SK-N-SH (cell line): ENCODE results near the gene MVB12A.
A peak's percentile ranks its signal among the peaks of the same experiment; 100 is the strongest.

Source experiments
- CTCF ChIP-seq: fragments of 200-600 bp; sonication (generic); IDR thresholded peaks from 2 replicates; pipeline ENCODE4 v1.6.1; 2017; ENCODE audit warnings: antibody characterized with exemption, mild to moderate bottlenecking, moderate library complexity
- EP300 ChIP-seq, 2 experiments: IDR thresholded peaks; 2 replicates each; pipeline versions ENCODE4 v1.4.0 to v1.6.1; 2012; ENCODE audit warnings: borderline replicate concordance in 1 of 2, low read depth in 1 of 2, low read length in 1 of 2
- FOXJ3 ChIP-seq: sonication (generic); formaldehyde crosslinking; IDR thresholded peaks from 2 replicates; pipeline ENCODE4 v1.5.1; 2020; ENCODE audit warnings: mild to moderate bottlenecking, missing genetic modification reagents
- GABPA ChIP-seq: IDR thresholded peaks from 2 replicates; pipeline ENCODE4 v1.4.0; 2012; ENCODE audit warnings: low read depth, mild to moderate bottlenecking
- IRF3 ChIP-seq: fragments of 150-350 bp; IDR thresholded peaks from 2 replicates; pipeline ENCODE4 v1.6.1; 2016; ENCODE audit warnings: mild to moderate bottlenecking, low read depth, low read length
- RAD21 ChIP-seq: IDR thresholded peaks from 2 replicates; pipeline ENCODE4 v1.6.1; 2012; ENCODE audit warnings: mild to moderate bottlenecking, low read length
- REST ChIP-seq: IDR thresholded peaks from 2 replicates; pipeline ENCODE4 v1.6.1; 2012; ENCODE audit warnings: mild to moderate bottlenecking, low read depth, low read length, moderate library complexity
- RXRA ChIP-seq: IDR thresholded peaks from 2 replicates; pipeline ENCODE4 v1.4.0; 2012; ENCODE audit warnings: low read depth, mild to moderate bottlenecking, borderline replicate concordance
- SMC3 ChIP-seq: IDR thresholded peaks from 2 replicates; pipeline ENCODE4 v1.6.1; 2012; ENCODE audit warnings: low read depth, low read length, improper control_type of control experiment
- TAF1 ChIP-seq: IDR thresholded peaks from 2 replicates; pipeline ENCODE4 v1.6.1; 2012; ENCODE audit warnings: low read depth, mild to moderate bottlenecking, low read length, moderate library complexity, borderline replicate concordance
- TEAD4 ChIP-seq: IDR thresholded peaks from 2 replicates; pipeline ENCODE4 v1.4.0; 2012; ENCODE audit warnings: mild to moderate bottlenecking, borderline replicate concordance; ENCODE audit not compliant: insufficient read depth
- USF1 ChIP-seq: IDR thresholded peaks from 2 replicates; pipeline ENCODE4 v1.4.0; 2012; ENCODE audit warnings: low read depth, borderline replicate concordance

DNA sequence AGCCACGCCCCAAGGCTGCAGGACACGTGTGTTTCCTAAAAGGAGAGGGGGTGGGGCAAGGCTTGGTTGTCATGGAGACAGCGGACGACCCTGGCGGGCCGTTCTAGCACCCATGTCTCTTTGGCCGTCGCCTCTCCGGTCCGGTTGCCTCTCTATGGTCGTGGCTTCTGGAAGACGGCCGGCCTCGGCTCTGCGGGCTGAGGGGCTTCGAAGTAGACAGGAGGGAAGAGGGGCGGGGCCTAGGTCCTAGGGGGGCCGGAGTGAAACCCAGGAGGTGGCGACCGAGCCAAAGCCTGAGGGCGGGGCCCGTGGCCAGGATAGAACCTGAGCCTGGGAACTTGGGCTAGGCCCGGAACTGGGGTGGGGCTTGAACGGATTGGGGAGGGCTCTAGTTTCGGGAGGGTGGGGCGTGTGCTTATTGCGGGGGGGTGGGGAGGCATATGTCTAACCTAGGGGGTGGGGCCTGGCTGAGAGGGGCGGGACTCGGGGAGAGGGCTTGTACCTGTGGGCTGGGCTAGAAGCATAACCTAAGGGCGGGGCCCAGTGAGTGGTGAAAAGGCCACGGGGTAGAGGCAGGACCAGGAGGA is 49.7 kb downstream of the MVB12A start:
- TF ChIP-seq RAD21 (no peak), EP300 (IDR thresholded peaks at IDR 0.05; ENCODE audit: borderline replicate concordance in 1 of 2, low read depth in 1 of 2, low read length in 1 of 2) (no peak), CTCF (no peak), REST (no peak), IRF3 (no peak), GABPA (no peak), TAF1 (0 out of 2 replicates have a peak, but pooled peaks have one; percentile 26), TEAD4 (no peak), RXRA (no peak), FOXJ3 (no peak), USF1 (peak; percentile 43; the same call in 1 of the 2 replicates), SMC3 (no peak)
